ENCODE results near the gene PTPN4.

Gene PTPN4

DNA sequence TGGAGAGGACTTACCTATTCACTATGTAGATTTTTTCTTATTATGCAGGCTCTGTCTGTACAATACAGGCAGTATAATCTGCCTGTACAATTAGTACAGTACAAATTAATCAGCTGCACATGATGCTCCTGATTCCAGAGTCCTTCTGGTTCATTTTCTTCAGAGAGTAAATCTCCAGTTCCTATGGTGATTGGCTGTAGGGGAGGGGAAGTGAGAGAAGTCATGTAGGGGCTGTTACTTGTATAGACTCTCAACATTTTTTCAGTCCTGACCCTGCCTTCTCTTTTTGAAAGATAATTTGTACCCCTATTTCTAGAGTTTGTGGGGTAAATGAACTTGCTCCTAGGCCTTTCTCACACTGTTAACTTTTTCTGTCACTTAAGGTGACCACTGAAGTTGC, 54.5 kb downstream of the PTPN4 start:
- DNase-seq: no peak

DNA sequence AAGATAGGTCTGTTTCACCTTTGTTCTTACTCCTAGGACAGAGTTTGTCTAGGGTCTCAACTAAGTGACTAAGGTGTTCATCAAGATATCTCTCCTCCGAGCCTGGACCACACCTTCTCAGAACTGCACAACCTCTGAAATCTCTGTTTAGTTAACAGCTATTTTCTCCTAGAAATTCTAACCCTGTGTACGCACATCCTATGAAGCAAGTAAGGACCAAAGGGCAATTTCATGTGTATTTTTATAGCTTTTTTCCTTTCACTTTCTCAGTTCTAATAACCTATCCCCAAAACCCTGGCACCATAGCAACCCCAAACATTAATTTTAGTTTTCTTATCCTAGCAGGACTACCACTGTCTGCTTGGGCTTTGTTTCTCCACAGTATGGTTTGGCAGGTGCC, 59.1 kb downstream of the PTPN4 start:
- no peak for DNase-seq

DNA sequence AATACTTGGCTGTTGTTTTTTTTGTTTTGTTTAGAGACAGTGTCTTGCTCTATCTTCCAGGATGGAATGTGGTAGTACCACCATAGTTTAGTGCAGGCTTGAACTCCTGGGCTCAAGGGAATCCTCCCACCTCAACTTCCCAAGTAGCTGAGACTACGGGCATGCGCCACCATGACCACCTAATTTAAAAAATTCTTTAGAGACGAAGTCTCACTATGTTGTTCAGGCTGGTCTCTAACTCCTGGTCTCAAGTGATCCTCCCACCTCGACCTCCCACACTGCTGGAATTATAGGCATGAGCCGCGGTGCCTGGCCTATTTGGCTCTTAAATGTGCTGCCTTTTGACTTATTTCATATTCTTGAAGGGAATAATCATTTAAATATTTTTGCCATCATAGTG, 60.1 kb downstream of the PTPN4 start:
- no peak for DNase-seq

DNA sequence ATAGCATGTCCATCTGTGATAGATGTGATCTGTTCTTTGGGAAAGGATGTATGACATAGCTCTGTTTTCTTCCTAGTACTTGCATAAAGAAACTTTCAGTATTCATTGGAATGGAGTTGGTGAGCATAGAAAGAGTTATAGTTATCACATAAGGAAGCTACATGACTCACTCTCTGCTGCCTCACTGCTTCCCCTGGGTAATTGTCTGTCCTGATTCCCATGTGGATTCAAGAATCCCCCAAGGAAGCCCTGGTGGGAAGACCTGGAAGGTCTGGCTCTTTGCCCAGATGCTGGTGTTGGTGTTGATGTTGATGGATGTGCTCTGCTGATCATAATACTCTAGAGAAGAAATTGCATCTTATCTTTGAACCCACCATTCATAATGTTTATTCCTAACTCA, 60.6 kb downstream of the PTPN4 start:
- DNase-seq: no peak

DNA sequence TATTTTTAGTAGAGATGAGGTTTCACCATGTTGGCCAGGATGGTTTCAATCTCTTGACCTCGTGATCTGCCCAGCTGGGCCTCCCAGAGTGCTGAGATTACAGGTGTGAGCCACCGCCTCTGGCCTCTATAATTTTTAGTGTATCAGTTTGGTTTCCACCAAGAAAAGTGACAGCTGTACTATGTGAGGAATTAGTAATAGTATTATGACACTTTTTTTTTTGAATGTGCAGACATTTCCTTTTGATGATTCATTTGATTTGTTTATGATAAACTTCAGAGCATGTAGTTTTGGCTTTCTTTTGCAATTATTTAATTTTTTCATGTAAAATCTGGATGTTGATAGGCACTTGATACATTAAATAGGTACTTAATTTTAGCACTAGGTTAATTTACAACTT, 61.5 kb downstream of the PTPN4 start:
- no peak for DNase-seq

DNA sequence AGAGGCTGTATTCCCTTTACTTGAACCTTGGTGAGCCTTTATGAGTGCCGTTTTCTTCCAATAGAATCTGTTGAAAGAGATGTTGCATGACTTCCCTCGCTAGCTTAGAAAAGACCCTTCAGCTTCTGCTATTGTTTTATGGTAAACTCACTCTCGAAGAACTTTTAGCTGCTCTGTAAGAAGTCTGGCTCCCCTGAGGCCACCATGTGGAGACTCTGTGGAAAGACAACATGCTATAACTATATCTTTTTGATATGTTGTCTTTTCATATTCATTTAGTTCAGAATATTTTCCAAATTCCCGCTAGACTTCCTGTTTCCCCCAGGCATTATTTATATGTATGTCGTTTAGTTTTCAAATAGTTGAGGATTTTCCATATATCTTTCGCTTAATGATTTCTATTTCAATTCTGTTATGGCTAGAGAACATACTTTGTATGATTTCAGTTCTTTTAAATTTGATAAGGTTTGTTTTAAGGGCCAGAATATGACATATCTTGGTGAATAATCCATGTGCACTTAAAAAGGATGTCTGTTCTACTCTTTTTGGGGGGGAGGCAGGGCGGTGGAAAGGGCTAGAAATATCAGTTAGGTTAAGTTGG, 64.1 kb downstream of the PTPN4 start:
- DNase-seq: peak; percentile 1

DNA sequence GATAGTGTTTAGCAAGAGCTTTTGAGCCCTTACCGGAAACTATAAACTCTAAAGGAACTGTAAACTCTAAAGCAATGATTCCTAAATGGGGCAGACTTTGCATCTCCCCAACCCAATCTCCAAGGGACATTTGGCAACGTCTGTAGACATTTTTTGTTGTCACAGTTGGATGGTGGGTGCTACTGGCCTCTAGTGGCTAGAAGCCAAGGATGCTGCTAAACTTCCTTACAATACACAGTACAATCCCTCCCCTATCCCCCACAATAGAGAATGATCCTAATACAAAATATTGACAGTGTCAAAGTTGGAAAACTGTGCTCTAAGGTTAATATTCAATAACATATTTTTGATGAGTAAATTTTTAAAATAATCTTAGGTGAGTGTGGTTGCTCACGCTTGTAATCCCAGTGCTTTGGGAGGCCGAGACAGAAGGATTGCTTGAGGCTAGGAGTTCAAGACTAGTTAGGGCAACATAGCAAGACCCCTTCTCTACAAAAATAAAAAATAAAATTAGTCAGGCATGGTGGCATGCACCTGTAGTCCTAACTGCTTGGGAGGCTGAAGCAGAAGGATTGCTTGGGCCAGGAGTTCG, 66.7 kb downstream of the PTPN4 start:
- DNase-seq: peak; percentile 58

DNA sequence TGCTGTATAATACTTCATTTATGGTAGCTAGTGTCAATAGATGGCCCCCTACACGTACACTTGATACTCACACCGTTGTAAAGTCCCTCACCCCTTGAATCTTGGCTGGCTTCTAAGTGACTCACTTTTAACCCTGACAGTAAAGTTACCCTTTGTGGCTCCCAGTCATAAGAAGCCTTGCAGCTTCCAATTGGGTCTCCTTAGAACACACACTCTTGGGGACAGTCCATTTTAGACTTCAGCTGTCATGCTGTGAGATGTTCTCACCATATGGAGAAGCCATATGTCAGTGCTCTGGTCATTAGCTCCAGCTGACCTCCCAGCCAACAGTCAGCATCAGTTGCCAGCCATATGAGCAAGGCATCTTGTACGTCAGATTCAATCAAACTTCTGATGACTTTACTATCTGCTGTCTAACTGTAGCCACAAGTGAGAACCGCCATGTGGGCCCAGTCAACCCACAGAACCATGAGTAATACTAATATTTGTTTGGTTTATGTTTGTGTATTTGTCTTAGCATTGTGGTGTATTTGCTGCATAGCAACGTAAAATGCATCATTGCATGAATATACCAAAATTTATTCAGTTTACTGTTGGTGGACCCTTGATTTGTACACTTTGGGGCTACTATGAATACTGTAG, 68.3 kb downstream of the PTPN4 start:
- DNase-seq: no peak

DNA sequence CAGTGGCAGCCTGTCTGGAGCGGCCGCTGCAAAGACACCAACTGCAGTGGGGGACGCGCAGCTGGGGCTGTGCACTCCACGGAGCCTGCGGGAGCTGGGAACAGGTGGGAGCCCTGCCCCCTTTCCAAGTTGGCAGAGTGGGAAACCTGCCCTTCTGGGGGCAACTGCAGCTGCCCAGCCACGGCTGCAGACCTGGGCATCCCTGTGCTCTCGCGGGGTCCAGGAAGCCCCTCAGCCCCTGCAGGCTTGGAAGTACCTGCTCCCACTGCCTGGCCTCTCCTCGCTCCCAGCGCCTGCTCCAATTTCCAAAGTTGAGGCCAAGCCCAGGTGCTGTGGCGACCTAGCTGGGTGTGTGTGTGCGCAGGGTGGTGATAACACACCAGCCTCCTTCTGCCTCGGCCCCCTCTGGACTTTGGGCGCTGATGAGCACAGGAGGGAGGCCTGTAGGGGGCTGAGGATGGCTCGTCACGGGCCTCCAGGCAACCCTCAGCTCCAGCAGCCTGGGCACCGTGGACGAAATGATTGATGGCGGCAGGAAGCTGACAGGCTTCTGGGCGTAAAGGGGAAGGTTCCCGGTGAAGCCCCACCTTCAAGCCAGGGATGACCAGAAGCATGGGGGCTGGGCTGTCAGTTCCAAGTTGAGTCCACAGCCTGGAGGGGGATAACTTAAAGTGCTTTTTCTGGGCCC, 76.9 kb downstream of the PTPN4 start:
- DNase-seq: no peak

DNA sequence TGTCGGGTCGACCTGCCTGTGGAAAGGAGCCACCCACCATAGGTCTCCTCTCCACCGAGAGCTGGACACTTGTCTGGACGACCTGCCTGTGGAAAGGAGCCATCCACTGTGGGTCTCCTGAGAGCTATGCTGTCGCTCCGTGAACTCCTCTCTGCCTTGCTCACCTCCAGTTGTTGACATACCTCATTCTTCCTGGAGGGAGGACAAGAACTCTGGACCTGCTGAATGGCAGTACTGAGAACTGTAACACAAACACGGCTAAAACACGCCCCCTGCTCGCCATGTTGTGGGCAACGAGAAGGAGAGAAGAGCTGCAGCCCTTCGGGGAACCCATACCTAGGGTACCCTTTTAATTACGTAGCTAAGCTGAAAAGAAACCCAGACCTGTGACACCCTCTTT, 77.6 kb downstream of the PTPN4 start:
- no peak for DNase-seq

DNA sequence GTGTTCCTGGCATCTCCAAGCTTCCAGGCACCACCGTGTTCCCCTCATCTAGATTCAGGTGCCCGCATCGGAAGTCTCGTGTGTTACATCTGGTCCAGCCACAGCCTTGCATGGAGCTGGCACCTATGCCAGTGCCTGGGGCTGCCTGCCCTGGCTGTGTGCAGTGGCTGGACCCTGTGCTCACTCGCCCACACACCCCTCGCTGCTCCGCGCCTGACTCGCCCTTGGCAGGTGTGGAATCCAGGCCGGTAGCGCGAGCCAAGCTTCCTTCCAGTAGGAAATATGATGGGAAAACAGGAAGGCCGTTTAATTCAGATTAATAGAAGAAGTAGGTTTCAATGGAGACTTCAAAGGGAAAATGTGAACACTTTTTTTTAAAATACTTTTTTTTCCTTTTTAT, 78.0 kb downstream of the PTPN4 start:
- DNase-seq: no peak

DNA sequence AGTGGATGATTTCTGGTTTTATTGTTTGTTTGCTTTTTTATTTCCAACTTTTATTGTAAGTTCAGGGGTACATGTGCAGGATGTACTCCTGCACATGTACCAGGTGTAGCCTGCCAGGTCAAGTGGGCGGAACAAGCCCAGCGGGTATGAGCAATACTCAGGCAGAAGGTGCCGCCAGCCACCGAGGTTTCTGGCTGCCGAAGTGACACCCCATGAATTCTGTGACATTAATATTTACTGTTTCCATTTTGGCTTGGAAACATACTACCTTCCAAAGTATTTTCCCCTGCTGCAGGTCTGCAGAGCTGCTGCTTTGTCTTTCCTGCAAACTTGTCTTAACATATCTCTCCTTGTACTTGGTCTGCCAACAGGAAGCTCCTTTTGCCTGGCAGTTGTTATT, 78.5 kb downstream of the PTPN4 start:
- no peak for DNase-seq

DNA sequence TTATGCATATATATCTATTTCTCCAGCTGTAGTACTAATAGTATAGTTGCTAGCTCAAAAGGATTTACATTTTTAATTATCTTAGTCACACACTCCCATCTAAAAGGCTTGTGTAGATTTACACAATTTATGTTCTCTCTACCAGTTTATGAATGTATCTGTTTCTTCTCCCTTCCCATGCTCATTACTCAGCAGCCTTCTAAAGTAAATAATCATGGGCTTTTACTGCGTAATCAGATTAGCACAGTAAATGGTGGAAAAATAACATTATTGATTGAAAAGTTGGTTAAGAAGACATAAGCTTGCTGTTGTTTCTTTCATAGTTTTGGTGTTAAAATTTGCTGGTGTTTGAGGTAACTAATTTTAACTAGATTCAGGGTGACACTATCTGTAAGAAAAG, 81.8 kb downstream of the PTPN4 start:
- no peak for DNase-seq

DNA sequence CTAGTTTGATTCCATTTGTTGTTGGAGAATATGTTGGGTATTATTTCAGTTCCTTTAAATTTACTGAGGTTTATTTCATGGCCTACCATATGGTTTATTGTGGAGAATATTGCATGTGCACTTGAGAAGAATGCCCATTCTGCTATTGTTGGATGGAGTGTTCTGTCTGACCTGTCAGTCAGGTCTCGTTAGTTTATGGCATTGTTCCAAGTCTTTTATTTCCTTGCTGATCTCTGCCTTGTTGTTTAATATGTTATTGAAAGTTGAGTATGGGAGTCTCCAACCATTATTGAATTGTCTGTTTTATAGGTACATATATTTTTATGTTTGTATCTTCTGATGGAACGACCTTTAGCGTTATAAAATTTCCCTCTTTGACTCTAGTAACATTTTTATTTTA, 86.3 kb downstream of the PTPN4 start:
- no peak for DNase-seq

DNA sequence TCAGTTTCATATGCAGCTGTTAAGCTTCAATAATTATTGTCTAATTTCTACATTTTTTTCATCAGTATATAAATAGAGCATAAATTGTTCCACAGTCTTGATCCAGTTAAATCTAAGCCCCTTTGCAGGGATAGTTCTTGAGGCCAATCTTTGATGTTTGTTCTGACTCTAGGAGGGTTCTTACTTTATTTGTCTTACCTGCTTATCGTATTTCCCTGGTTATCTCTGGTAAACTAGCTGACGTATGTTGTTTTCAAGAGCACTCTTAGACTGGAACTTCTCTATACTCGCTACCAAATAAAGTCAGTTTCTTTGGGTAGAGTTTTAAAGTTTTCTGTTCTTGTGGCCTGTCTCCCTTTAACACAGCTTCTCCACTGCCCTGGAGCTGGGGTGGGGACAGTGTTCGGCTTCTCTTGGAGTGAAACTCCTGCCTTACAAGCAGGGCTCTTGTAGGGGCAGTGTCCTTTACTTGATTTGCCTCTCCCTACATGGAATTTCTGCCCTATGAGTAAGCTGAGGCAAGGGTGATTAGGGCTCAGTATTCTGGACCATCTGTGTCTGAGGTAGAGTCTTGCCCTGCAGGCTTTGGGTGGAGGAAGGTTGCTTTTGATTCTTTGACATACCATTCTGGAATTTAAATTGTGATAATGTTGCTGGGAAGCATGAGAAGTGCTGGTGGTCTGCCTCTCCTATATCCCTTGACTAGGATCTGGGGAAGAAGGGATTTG, 90.3 kb downstream of the PTPN4 start:
- DNase-seq: no peak

DNA sequence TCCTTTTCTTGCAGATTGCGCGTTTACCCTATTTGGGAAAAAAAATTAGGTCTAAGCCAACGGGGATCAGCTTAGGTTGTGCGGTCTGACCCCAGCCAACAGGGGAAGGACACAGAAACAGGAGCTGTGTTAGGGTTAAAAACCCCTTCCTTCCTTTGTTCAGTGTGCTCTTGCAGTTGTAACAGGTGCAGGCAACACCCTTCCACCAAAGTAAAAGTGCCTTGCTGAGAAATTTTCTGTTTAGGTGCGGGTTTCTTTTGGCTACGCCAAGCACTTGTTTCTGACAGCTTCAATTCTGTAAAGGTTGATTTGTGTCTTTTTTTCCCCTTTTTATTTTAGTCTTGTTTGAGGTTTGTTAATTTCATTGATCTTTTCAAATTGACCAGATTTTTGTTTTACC, 92.5 kb downstream of the PTPN4 start:
- DNase-seq: no peak

DNA sequence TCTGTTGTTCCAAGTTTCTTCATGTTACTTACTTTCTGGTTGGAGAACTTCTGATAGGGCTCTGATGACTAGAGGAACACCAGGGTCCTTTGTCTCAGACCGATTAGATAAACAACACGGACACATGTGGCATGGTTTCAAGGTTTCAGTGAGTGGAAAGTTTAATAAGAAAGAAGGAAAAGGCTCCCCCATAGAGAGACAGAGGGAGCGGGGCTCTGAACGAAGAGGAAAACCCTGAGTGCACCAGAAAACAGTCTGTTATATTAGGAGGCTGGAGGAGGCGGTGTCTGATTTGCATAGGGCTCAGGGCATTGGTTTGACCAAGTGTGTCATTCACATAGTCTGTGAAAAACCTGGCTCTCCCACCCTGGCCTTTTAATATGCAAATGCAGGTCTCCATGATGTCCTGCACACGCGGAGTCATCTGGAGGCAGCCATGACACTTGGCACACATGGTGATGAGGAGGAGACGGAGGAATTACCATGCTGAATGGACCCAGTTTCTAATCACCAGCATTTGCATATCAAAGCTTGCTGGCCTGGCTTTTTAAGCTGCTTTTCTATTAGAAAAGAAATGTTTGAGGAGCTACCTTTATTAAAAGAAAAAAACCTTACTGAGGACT, 94.2 kb downstream of the PTPN4 start:
- DNase-seq: no peak

DNA sequence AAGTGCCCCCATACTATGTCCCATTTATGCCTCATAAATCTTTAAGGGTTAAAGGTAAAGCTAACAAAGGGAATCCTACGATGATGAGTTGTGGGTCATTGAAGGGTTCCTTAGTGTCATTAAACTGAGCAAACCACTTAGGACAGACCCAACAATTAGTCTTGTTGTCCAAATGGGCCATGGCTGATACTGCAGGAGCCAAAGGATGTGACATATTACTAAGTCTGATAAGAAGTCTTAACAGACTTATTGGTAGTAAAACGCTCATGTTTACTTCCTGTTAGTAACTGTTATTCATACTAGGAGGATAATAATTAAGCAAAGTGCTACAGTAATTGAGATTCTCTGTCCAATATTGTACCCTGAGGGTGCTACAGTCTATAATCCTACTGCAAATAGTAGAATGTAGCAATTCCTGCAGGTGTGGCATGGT, 96.8 kb downstream of the PTPN4 start:
- DNase-seq: no peak

DNA sequence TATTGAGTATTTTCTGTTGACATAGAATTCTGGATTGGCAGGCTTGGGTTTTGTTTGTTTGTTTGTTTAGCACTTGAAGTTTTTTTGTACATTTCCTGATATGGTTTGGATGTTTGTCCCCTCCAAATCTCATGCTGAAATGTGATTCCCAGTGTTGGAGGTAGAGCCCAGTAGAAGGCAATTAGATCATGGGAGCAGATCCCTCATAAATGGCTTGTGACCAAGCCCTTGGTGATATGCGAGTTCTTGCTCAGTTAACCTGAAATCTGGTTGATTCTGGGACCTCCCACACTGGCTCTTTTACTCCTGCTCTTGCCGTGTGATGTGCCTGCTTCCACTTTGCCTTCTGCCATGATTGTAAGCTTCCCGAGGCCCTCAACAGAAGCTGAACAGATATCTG, 98.0 kb downstream of the PTPN4 start:
- no peak for DNase-seq

DNA sequence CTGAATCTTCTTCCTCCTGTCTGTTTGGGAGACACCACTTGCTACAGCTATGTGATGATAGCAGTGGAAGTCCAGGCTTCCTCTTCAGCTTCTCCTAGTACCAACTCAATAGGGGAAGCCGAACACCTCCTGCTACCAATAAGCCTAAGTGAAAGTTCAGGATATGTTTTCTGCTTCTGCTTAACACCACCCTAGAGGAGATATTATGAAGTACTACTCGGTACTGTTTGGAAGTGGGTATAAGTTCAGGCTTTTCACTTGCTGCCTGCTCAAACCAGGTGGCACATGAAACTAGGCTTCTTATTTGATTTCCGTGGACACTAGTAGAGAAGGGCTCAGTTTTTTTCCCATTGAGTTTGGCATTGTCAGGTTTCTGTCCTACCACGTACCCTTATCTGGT, 99.8 kb downstream of the PTPN4 start:
- DNase-seq: no peak

DNA sequence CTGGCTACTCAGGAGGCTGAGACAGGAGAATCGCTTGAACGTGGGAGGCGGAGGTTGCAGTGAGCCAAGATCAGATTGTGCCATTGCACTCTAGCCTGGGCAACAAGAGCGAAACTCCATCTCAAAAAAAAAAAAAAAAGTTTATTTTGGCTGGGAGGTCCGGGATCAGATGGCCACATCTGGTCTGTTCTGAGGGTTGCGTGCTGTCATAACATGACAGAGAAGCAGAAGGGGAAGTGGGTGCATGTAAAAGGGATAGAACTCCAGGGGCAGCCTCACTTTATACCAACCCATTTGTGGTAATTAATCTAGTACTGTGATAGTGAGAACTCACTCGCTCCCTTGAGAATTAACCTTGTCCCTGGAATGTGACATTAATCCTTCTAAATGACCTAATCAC, 101.2 kb downstream of the PTPN4 start:
- DNase-seq: no peak

DNA sequence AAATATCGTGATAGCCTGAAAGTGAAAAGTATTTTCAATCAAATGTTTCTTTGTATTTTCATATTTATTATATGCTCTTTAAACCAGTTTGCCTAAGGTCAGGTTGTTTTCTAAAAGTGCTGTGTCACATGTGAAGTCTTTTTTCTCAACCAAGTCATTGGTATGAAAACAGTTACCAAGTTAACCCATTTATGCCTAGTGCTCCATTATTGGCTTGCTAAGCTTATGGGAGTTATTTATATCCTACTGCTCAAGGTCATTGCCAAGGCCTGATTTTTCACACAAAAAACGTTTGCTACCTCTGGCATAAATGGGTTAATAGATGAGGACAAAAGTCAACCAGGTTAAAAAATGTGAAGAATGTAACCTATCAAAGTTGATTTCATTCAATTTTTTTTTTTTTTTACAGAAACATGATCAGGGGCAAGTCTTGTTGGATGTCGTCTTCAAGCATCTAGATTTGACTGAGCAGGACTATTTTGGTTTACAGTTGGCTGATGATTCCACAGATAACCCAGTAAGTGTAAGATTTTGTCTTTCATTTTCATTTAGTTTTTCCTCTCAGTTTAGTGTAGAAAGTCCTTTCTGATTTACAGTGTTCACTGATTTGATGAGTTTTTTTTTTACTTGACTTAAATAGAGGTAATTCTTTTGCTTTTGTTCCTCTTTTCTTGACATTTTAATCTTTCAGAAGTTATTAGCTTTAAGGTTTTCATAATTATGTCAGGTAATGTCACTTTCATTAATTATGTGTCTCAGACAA, 102.6 kb downstream of the PTPN4 start:
- DNase-seq: no peak

All from midbrain (tissue), 1 donor.